ENCODE results near the gene ALG14. TPM values are rescaled to one million over a fixed set of nuclear protein-coding genes. Genes with fewer than 3 reads are reported as not detected.
A peak's percentile ranks its signal among the peaks of the same experiment; 100 is the strongest.

ALG14 gene
- total and polyA plus RNA-seq, 2 donors (not counting 1 experiment from before 2014, with no cell fraction given) = 3.5 to 3.8 TPM

GRCh38 chr1:94994805-94995204, 77.9 kb downstream of the ALG14 start:
- Histone ChIP-seq H3K27me3 (ENCODE audit: control insufficient read depth, insufficient read depth, low read length) (no peaks in the 10 kb centered on the region), H3K27ac (ENCODE audit: insufficient read depth, low read length) (no peak overlapping the region), H3K9me3 (ENCODE audit: control insufficient read depth, insufficient read depth, low read depth, low read length) (no peaks in the 10 kb centered on the region), H3K9ac (ENCODE audit: insufficient read depth, low read length) (no peak overlapping the region), H3K36me3 (ENCODE audit: control insufficient read depth, insufficient read depth, low read length) (no peaks in the 10 kb centered on the region), H3K4me1 (ENCODE audit: control insufficient read depth, extremely low read depth, insufficient read depth, low read length) (no peaks in the 10 kb centered on the region), H3K4me3 (replicated peaks in 1 of 4; ENCODE audit: control extremely low read depth in 1 of 4, insufficient read depth in 1 of 4, low read depth in 3 of 4, low read length in 4 of 4) (no peak overlapping the region), H4K20me1 (ENCODE audit: control insufficient read depth, extremely low read depth, insufficient read depth, low read length) (no peaks in the 10 kb centered on the region), H3K4me2 (ENCODE audit: extremely low read depth, insufficient read depth, low read length) (no peak overlapping the region), H3K79me2 (ENCODE audit: control insufficient read depth, insufficient read depth, low read length) (no peaks in the 10 kb centered on the region), H2AFZ (ENCODE audit: low read length) (no peak overlapping the region)
- no peak for TF ChIP-seq CTCF (conservative IDR thresholded peaks at IDR 0.05 in 1 of 2, IDR thresholded peaks at IDR 0.05 in 1 of 2; ENCODE audit: low read depth in 1 of 2, low read length in 2 of 2)
- TF ChIP-seq EZH2 (IDR thresholded peaks at IDR 0.05; ENCODE audit: low read length, missing control alignments) = no peak
- no peak for DNase-seq (ENCODE audit: low read depth in 2 of 2)

- H4K20me1 ChIP-seq (ENCODE audit: control insufficient read depth, extremely low read depth, insufficient read depth, low read length) = no peaks in the 10 kb centered on the region
- H3K9me3 ChIP-seq (ENCODE audit: control insufficient read depth, insufficient read depth, low read depth, low read length) = no peaks in the 10 kb centered on the region
- H3K79me2 ChIP-seq (ENCODE audit: control insufficient read depth, insufficient read depth, low read length) = no peaks in the 10 kb centered on the region
- TF ChIP-seq CTCF (conservative IDR thresholded peaks at IDR 0.05 in 1 of 2, IDR thresholded peaks at IDR 0.05 in 1 of 2; ENCODE audit: low read depth in 1 of 2, low read length in 2 of 2) (no peak), EZH2 (IDR thresholded peaks at IDR 0.05; ENCODE audit: low read length, missing control alignments) (no peak)
- H3K9ac ChIP-seq (ENCODE audit: insufficient read depth, low read length) = no peak overlapping the region
- no peak overlapping the region for H2AFZ ChIP-seq (ENCODE audit: low read length)
- H3K4me1 ChIP-seq (ENCODE audit: control insufficient read depth, extremely low read depth, insufficient read depth, low read length) = no peaks in the 10 kb centered on the region
- H3K4me3 ChIP-seq (replicated peaks in 1 of 4; ENCODE audit: control extremely low read depth in 1 of 4, insufficient read depth in 1 of 4, low read depth in 3 of 4, low read length in 4 of 4) = no peak overlapping the region
- DNase-seq (ENCODE audit: low read depth in 2 of 2) = peak in 1 of 2 donors; percentile 49
- no peaks in the 10 kb centered on the region for H3K36me3 ChIP-seq (ENCODE audit: control insufficient read depth, insufficient read depth, low read length)
- H3K27me3 ChIP-seq (ENCODE audit: control insufficient read depth, insufficient read depth, low read length) = no peaks in the 10 kb centered on the region
- H3K4me2 ChIP-seq (ENCODE audit: extremely low read depth, insufficient read depth, low read length) = no peak overlapping the region
- no peak overlapping the region for H3K27ac ChIP-seq (ENCODE audit: insufficient read depth, low read length)
These were observed 78.7 kb downstream of the ALG14 start for GRCh38 chr1:94993931-94994645.

GRCh38 chr1:94992863-94993563, 79.7 kb downstream of the ALG14 start:
- Histone ChIP-seq H3K9ac (ENCODE audit: insufficient read depth, low read length) (no peak overlapping the region), H3K4me1 (ENCODE audit: control insufficient read depth, extremely low read depth, insufficient read depth, low read length) (no peaks in the 10 kb centered on the region), H3K9me3 (ENCODE audit: control insufficient read depth, insufficient read depth, low read depth, low read length) (no peaks in the 10 kb centered on the region), H3K4me3 (replicated peaks in 1 of 4; ENCODE audit: control extremely low read depth in 1 of 4, insufficient read depth in 1 of 4, low read depth in 3 of 4, low read length in 4 of 4) (no peak overlapping the region), H2AFZ (ENCODE audit: low read length) (no peak overlapping the region), H3K79me2 (ENCODE audit: control insufficient read depth, insufficient read depth, low read length) (no peaks in the 10 kb centered on the region), H3K27ac (ENCODE audit: insufficient read depth, low read length) (no peak overlapping the region), H3K27me3 (ENCODE audit: control insufficient read depth, insufficient read depth, low read length) (no peaks in the 10 kb centered on the region), H3K4me2 (ENCODE audit: extremely low read depth, insufficient read depth, low read length) (no peak overlapping the region), H4K20me1 (ENCODE audit: control insufficient read depth, extremely low read depth, insufficient read depth, low read length) (no peaks in the 10 kb centered on the region), H3K36me3 (ENCODE audit: control insufficient read depth, insufficient read depth, low read length) (no peaks in the 10 kb centered on the region)
- DNase-seq (ENCODE audit: low read depth in 2 of 2) = no peak
- TF ChIP-seq CTCF (conservative IDR thresholded peaks at IDR 0.05 in 1 of 2, IDR thresholded peaks at IDR 0.05 in 1 of 2; ENCODE audit: low read depth in 1 of 2, low read length in 2 of 2) = no peak
- TF ChIP-seq EZH2 (IDR thresholded peaks at IDR 0.05; ENCODE audit: low read length, missing control alignments) = no peak
